GM12873 (cell line): Measurements from ENCODE around the gene COCH.

Experiments
- CTCF ChIP-seq: IDR thresholded peaks from 2 replicates; pipeline ENCODE4 v1.5.1; 2012; ENCODE audit warnings: low read depth, mild to moderate bottlenecking, moderate library complexity, low read length, control low read depth; ENCODE audit not compliant: insufficient read depth; ENCODE audit errors: missing control alignments

The COCH gene

DNA sequence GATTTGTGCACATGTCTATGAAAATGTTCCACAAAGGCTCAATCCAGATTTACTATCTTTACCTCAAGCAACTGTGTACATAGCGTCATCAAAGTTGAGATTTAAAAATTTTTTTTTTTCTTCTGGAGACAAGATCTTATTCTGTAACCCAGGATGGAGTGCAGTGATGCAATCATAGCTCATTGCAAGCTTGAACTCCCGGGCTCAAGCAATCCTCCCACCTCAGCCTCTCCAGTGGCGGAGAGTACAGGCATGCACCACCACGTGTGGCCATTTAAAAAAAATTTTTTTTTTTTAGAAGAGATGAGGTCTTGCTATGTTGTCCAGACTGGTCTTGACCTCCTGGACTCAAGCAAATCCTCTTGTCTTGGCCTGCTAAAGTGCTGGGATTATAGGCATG lies 2.3 kb downstream of the COCH start:
- TF ChIP-seq CTCF: no peak

- no peak for TF ChIP-seq CTCF
Measured at GRCh38 chr14:30882431-30882830, 8.1 kb downstream of the COCH start.

DNA sequence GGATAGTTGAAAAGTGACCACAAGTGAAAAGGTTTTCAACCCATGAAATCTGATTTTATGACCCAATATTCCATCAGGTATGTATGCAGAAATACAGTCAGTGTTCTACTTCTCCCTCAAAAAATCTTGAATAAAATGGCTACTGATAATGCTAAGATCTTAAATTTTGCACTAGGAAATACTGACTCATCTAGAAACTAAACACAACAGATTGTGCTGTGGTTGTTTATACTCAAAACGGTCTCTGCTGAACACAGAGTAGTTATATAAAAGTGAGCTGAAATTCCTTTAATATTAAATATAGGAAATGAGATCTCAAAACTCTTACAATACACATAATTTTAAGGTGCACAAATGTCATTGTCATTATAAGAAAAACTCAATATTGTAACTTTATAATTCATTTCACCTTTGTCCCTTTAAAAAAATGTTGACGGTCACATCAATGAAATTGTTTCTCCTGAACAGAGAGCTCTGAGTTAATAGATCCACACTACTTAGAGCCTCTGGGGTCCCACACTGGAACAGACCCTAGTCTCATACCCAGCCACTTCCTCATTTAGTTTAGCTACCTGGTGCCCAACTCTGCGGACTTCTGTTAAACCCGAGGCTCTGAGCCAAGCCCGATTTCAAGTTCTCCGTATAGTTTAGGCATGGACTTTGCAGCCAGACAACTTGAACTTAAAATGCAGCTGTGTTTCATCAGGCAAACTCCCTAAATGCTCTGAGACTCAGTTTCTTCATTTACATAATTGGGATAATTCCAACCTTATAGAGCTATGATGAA lies 9.3 kb downstream of the COCH start:
- no peak for TF ChIP-seq CTCF

- TF ChIP-seq CTCF: no peak
Measured at GRCh38 chr14:30884901-30885300, 10.5 kb downstream of the COCH start.

DNA sequence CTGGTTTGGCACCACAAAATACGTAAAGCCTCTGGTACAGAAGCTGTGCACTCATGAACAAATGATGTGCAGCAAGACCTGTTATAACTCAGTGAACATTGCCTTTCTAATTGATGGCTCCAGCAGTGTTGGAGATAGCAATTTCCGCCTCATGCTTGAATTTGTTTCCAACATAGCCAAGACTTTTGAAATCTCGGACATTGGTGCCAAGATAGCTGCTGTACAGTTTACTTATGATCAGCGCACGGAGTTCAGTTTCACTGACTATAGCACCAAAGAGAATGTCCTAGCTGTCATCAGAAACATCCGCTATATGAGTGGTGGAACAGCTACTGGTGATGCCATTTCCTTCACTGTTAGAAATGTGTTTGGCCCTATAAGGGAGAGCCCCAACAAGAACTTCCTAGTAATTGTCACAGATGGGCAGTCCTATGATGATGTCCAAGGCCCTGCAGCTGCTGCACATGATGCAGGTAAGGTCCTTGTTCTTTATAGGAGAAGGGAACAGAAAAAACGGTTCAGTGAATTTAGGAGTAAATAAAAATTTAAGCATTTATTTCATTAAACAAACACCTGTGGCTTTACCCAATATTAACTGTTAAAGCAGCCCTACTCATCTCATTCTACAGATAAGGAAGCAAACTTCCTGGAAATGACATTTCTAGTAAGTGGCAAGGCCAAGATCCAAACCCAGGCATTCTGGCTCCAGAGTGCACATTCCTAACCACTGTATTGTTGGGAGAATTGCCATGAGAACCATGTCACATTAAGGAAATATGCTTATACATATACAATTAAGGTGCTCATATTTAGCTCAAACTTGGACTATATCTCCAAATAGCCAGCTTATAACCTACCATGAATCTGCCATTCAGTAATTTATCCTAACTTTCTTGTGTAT lies 11.7 kb downstream of the COCH start:
- TF ChIP-seq CTCF: no peak

DNA sequence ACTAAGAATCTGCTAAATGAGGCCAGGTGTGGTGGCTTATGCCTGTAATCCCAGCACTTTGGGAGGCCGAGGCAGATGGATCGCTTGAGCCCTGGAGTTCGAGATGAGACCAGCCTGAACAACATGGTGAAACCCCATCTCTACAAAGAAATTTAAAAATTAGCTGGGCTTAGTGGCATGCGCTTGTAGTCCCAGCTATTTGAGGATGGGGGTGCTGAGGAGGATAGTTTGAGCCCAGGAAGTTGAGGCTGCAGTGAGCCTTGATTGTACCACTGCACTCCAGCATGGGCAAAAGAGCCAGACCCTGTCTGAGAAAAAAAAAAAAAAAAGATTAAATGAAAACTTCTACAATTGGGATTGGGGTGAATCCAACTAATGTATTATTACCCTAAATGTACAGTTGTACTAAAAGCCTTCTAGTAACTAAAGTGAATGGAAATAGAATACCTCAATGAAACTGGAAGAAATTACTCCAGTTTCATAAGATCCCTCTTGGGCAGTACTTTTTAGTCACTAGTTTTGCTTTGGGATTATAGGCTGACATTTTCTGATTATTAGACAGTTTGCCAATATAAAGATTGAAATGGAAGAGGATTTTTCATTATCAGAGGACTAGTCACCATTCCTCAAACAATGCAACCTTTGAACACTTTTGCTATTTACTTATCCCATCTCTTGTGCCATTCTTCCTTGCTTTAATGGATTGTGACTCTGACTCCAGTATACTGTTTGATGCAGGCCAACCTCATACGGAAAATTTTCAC lies 14.3 kb downstream of the COCH start:
- TF ChIP-seq CTCF: no peak

DNA sequence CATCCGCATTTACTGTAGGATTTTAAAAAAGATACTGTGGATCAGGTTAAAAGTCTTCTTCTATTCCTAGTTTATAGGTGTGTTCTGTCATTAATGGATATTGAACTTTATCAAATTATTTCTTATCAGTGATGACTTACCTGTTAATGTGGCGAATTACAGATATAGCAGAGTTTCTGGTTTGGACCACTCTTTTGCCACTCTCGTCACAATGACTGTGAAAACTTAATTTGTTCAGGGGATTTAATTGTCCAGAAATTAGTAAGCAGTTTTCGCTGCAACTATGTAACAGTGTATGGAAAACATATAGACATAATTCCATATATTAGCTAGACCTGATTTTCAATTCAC lies 14.9 kb downstream of the COCH start:
- TF ChIP-seq CTCF: no peak
